ENCODE data around the gene PRKAR1B. TPM values are rescaled to one million over a fixed set of nuclear protein-coding genes. Genes with fewer than 3 reads are reported as not detected.

Gene PRKAR1B
- total RNA-seq, 1 donor from 2014 or later, result 39.5 TPM

DNA sequence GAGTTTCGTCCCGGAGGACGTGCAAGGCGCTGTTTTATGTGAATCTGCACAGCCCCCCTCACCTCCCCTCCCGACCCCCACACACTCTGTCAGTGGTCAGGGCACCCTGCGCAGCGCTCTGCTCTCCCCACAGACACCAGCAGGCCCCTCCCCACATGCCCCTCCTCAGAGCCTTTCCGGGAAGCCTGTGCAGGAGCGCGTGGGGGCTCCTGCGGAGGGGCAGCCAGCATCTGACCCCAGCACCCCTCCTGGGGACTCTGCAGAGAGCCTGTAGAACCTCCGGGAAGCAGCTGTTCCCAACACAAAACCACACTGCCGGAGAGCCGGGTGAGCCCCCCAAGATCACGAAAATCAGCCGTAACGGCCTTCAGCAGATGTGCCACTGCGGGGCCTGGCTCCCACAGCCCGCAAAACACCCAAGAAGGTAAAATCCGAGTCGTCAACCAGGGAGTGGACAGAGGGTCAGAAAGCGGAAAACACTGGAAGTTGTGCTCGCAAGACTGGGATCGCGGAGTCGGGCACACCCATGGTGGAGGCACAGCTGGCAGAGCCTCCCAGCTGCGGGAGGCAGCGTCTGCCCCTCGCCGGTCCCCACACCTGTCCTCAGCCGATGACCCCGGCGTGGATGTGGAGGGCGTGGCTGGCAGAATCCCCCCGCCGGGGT lies 153.7 kb downstream of the PRKAR1B start:
- DNase-seq (ENCODE audit: low read depth in 2 of 2), result no peak

DNA sequence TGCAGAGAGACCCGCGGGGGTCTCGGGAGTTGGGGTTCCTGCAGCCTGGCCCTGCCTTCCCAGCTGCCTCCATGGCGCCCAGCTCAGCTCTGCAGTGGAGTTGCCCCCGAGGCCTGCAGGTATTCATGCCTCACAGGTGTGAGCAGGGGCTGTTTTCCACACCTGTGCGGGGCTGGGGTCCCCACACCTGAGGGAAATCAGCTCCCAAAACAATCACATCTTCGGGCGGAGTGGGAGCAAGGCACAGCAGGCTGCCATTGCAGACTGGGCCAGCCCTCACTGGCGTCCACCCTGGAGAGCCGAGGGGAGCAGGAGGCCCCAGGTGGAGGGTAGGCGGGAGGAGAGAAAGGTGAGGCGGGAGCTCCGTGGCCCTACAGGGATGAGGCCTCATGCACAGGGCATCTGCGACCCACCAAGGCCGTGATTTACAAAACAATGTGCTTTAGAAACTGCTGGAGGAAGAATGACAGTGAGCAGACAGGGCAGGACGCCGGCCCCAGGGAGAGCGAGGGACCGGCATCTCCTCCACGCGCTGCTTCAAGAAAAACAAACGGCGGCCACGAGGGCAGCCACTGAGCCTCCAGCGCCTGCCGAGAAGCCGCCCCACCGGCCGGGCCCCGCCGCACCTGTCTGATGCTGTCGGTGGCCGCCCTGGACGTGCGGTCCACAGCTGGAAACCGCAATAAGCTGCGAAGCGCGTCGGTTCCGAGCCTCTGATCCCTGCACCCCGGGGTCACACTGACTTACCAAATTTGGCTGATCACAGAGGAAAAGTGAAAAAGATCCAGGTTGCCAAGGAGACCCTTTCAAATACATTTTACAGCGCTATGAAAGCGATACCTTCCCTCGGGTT lies 154.4 kb downstream of the PRKAR1B start:
- no peak for DNase-seq (ENCODE audit: low read depth in 2 of 2)

DNA sequence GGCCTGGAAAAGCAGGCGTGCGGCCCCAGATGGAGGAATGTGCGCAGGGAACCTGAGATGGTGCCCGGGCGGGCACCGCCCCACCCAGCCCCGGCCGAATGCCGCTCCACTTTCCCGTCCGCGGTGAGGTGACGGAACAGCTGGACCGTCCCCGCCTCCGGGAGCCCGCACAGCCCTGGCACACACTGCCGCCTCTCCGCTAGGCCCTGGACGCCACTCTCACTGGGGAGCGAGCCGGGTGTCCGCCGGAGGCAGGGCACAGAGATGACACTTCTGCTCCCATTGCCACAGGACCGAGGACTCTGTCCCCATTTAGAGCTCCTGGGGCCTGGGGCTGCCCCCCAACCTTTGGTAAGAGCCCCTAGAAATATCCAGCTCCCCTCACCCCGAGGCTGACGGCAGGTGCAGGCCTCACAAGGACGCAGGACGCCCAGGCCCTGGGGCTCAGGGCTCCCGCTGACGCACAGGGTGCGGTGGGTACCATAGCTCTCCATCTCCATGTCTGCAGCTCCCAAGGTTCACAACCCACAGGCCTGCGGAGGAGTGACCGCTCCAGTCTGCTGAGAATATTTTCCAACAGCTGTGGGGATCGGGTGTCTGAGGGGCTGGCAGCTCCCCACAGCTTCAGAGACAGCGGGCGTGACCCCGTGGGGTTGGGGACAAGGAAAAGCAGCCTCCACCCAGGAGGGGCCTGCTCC lies 155.2 kb downstream of the PRKAR1B start:
- DNase-seq (ENCODE audit: low read depth in 2 of 2), result no peak

DNA sequence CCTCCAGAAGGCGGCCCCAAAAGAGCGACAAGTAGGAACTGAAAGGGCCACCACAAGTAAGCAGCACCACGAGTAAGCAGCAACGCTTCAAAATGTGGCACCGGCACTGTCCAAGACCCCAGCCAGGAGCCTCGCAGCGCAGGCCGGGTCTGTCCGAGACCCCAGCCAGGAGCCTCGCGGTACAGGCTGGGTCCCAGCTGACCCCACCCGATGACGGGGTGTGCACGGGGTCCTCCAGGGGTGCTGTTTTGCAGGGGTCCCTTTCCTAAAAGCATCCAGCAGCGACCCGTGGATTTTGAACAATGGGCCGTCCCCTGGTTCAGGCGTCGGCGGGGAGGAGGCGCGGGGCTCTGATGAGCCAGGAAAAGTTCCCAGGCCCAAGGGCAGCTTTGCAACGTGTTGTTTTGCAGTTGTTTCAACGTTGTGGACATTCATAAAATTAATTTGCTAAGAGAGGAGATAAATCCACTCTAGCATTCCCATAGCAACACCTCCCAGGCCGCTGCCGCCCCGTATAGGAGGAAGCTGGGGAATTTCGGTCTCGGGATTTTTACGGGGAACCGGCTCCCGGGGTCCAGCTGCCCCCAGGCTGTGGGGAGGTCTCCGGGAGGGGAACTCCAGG lies 155.9 kb downstream of the PRKAR1B start:
- DNase-seq (ENCODE audit: low read depth in 2 of 2), result no peak

DNA sequence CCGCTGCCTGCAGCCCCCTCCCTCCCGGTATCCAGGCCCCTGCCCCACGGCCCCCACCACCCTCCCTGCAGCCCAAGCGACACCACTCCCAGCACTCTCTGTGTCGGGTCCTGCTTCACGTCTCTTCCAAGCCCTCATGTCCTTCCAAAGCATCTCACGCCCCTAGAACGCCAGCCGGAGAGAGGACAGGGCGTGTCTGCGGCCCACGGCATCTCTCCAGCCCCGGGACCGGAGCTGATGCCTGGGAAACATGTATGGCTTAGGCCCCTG lies 156.3 kb downstream of the PRKAR1B start:
- DNase-seq (ENCODE audit: low read depth in 2 of 2), result no peak

DNA sequence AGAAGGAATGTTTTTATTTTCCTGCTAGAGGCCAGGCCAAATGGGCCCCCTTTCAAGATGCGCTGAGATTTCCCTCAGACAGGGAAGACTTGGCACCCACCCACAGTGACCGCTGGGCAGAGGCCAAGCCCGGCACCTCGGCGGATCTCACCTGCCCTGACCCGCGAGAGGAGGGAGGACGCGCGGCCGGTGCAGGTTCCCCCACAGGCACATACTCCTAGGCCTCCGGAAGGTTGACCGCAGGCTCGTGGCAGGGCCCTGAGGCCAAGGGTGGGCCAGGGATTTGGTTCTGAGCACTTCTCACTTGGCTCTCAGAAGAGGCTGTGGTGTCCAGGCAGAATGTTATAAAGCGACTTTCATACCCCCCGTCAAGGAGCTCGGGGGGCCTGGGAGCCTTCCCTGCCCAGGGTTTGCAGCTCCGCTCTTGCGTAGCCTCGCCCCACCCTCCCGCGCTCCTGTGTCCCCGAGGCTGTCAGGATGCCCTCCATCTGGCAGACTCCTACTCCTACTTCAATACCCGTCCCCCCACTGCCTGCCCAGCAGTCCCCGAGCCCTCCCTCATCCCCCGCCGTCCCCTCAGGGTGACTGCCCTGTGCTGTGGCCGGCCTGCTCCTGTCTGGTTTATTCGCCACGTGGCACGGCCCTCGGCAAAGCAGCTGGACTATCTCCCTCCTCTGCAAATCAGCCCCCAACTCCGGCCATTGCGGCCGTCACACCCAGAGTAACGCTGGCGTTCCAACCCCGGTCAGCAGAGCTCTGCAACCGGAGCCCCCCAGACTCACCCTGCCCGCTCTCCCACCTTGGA lies 156.9 kb downstream of the PRKAR1B start:
- DNase-seq (ENCODE audit: low read depth in 2 of 2), result no peak

DNA sequence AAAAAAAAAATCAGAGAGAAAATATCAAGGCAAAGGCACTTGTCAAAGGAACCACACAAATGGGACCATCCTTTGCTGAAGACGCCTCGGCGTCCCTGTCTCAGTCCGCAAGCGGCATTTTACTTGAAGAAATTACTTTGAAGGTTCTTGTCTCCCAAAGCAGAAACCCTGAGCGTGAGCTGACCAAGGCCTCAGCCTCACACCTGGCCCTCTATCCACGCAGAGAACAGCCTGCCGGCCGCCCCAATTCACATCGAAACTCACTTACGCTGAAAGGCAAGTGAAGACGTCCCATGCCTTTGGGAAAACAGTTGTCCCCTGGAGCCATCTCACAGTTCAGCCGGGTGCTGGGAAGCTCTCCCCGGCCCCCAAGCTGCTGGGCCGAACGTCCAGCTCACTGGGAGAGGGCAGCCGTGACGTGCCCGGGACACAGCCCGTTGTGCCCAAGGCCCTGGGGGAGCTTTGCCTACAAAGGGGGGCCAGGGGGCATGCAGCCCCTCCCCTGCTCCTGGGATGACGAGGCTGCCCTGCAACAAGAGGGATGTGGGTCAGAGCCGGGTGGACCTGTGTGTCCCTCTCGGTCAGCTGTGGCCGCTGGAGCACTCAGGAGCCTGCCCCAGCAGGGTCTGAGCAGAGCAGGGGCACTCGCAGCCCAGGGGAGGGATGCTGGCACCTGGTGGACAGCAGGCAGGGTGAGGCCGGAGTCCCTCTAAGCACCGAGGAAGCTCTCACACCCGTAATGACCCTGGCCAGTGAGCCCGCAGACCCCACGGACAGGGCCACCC lies 157.8 kb downstream of the PRKAR1B start:
- DNase-seq (ENCODE audit: low read depth in 2 of 2), result no peak

DNA sequence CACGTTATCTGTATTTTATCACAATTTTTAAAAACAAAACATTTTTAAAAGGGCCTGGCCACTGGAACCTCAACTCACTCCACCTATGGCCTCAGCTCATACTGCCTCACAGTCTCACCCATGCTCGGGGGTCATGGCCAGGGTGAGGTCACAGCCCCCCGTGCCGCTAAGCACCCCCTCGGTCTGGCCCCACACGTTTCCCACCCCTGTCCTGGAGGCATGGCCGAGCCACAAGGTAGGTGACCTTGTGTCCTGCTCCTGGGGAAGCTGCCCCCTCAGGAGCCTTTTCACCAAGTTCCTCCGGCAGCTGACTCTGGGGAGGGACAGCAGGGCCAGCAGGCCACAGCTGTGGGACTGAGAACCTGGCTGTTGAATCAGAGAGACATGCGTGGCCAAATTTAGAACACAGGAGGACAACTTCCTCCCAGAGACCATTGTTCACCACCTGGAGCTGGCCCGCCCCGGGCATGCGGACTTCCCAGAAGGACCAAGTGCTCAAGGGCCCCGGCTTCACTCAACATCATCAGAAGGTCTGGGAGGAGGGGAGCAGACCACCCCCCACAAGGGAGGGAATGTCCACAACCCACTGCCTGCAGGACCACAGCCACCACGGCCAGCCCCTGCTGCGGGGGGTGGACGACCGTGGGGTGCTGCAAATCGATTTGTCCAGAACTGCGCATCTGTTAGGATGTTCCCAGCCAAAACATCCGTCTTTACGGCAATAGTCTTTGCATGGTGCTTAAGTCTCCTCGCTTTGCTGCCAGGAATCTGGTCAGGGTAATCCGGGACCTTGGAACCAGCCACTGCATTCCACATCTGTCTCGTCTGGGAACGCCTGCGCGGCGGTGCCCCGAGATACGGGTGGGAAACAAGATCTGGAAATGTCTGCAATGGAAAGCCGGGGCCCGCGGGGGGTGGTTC lies 158.8 kb downstream of the PRKAR1B start:
- no peak for DNase-seq (ENCODE audit: low read depth in 2 of 2)

DNA sequence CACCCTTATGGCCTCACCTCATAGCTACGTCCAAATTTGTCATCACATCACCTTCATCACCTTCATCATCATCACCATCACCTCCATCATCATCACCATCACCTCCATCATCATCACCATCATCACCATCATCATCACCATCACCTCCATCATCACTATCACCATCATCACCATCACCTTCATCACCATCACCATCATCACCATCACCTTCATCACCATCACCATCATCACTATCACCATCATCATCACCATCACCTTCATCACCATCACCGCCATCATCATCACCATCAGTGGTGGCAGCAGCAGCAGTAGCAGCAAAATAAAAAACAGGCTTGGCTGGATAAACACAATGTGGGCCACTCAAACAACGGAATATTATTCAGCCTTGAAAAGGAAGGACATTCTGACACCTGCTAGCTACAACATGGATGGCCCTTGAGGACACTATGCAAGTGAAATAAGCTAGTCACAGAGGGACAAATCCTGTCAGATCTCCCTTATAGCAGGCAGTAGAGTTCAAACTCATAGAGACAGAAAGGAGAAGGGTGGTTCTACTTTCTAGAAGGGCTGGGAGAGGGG lies 159.7 kb downstream of the PRKAR1B start:
- no peak for DNase-seq (ENCODE audit: low read depth in 2 of 2)

DNA sequence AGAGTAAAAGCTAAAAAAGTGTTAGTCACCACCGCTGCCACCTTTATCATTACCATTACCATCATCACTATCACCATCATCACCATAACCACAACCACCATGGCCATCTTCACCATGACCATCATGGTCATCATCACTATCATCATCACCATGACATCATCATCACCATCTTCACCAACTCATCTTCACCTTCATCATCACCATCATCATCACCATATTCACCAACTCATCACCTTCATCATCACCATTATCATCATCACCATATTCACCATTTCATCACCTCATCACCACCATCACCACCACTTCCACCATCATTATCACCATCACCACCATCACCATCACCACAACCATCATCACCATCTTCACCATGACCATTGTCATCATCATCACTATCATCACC lies 161.0 kb downstream of the PRKAR1B start:
- DNase-seq (ENCODE audit: low read depth in 2 of 2), result no peak

DNA sequence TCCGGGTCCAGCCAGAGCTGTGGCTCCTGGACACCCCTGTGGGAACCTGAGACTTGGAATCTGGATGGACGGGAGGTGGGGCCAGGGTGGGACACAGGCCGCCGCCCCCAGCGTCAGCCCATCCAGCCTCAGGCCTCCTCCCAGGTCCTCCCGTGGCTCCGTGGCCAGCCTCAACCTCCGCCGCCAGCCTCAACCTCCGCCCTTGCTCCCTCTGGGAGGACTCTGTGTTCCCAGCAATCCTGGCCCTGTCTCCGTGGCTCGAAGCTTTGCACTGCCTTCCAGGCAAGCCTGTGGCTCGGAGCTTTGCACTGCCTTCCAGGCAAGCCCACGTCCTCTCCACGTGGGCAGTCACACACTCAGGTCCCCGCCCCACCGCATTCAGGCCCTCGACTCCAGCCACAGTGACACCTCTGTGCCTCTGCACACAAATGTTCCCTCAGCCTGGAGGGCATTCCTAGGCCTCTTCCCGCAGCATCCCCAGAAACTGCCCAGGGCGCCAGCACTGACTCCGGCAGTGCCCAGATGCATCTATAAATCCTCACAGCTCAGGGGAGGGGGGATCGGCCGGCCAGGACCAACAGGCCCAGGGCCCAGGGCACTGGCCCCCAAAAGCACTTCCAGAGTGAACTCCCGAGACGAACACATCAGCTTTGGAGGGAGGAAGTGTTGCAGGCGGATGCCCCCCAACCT lies 162.8 kb downstream of the PRKAR1B start:
- DNase-seq (ENCODE audit: low read depth in 2 of 2), result no peak

DNA sequence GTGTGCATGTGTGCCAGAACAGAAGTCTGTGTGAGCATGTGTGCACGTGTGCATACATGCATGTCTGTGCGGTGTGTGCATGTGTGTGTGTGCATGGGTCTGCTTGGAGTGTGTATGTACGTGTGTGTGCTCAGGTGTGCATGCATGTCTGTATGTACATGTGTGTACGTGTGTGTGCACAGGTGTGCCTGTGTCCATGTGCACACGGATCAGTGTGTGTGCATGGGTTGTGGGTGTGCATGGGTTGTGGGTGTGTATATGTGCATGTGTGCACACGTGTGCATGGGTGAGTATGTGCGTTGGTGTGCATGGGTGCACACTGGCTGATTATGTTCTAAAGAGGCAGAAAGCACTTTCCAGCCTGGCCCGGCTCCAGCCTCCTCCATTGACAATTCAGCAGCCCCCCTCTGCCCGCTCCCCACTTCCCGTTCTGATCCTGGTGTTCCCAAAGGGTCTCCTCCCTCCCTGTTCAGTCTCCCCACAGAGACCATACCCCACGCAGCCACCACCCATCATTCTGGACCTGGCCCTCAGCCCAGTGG lies 163.4 kb downstream of the PRKAR1B start:
- no peak for DNase-seq (ENCODE audit: low read depth in 2 of 2)

DNA sequence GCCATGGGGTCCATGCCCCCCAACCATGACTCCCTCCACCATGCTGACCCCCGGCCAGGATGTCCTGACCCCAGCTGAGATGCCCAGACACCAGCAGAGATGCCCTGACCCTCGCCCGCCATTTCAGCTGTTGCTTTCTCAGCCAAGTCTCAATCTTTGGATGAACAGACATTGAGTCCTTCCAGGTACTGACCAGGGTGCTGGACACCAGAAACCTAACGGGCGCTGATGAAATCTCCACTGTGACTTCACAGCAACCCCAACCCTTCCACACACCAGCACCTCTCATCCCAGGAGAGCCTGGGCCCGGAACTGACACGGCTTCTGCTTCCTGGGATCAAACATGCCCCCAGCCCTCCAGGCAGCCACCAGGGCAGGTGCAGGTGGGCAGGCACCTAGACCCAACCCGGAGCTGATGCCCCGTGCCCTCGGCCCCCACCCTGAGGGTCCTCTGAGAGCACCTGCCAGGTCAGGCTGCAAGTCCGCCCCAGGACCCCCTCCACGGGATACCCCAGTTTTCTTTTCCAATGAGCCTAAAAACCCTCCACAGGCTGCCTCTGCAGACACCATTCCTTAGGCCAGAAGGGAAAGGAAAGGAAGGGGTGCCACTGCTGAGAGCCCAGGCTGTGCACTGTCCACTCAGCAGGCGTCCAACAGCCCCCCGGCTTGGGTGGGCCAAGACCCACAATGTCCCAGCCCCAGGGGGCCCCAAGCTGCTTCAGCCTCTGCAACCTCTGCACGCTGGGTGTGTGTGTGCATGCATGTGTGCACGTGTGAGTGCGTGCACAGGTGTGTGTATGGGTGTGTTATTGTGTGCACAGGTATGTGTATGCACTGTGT lies 164.1 kb downstream of the PRKAR1B start:
- DNase-seq (ENCODE audit: low read depth in 2 of 2), result no peak

DNA sequence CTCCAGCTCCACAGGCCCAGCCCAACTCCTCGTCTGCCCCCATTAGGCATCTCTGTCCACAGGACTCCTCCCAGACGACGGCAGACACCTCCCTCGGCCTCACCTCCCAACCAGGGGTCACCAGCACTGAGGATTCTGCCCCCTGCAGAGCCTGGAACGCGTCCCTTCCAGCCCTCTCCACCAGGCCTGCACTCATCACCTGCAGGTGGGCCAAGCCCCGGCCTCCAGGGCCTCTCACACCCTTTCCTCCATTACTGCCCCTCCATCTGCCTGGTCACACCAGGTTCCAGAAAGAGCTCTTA lies 164.8 kb downstream of the PRKAR1B start:
- no peak for DNase-seq (ENCODE audit: low read depth in 2 of 2)

DNA sequence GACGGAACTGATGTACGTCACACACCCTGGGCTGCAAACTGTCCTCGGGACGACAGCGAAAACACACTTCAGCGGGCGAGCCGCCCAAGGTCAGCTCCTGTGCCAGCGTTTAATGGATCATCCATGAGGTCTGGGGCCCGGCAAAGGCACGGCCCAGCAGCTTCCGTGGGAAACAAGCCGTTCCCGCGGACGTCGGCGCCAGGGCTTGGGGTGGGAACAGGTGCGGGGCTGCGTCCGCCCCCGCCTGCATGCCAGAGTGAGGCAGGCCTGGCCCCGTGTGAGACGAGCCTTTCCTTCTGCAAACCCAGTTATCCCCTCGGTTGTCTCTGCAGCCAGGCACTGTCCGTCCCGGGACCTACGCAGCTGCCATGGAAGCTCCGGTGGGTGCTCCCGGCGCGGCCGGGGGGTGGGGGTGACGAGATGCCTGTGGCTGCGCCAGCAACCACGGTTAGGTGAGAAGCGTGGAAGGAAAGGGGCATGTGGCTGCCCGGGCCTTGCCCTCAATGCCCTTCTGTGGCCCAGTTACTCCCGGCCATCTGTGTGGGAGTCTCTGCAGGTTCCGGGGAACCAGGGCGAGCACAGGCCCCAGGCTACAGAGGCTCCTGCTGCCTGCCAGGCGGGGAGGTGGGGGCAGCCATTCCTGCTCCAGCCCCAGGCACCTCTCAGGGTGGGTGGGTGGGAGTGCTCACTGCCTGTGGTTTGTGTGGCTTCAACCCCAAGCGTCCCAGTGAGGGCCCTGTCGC lies 165.3 kb downstream of the PRKAR1B start:
- DNase-seq (ENCODE audit: low read depth in 2 of 2), result no peak

DNA sequence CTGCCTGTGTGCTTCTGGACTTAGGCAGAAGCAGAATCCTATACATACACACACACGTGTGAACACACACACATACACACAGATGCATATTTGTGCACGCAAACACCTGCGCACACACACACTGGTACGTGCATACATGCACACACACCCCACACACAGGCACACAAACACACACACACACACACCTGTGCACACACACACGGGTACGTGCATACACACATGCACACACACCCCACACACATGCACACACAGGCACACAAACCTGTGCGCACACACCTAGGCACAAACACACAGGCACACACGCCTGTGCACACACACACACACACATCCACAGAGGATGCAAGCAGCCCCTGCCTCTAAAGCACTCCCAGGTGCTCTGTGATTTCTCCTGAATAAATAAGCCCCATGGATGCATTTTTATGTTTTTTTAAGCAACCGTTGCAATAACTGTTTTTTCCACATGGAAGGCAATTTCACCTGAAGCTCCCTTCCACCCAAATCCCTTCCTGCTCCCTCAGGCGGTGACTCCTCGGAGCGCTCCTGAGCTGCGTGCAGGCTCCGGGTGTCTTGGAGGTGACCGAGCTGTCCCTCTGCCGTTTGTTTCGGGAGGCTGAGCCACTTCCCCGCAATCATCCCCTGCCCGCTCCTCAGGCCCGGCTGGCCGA lies 166.0 kb downstream of the PRKAR1B start:
- no peak for DNase-seq (ENCODE audit: low read depth in 2 of 2)

DNA sequence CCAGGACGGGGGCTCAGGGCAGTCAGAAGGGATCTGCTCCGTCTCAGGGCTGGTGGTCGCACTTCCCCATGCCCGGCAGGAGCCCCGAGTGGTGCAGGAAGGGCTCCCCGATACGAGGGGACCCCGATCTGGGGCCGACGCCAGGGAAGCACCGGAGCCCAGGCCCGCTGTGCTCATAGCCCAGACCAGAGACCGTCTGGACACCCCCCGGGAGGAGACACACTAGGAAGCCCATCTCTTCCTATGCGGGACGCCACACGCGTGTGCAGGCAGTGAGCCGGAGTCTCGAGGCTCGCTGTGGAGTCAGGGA lies 167.7 kb downstream of the PRKAR1B start:
- DNase-seq (ENCODE audit: low read depth in 2 of 2), result no peak

Data from dermis microvascular lymphatic vessel endothelial cell (primary cell).